ENCODE data around the gene ATP10A. TPM values are rescaled to one million over a fixed set of nuclear protein-coding genes. Genes with fewer than 3 reads are reported as not detected.

The ATP10A gene
- total RNA-seq, 1 experiment from 2014 or later: 2.1 TPM

GRCh38 chr15:25862071-25862471 is 1.1 kb downstream of the ATP10A start:
- peak; percentile 17 for ATAC-seq
- TF ChIP-seq CBFB (CRISPR knock-in tag; IDR thresholded peaks at IDR 0.05; ENCODE audit: low read depth) (no peak), FOXP4 (CRISPR knock-in tag; IDR thresholded peaks at IDR 0.05) (0 out of 2 replicates have a peak, but pooled peaks have one; percentile 36)
- Mint-ChIP-seq H3K27me3 (ENCODE audit: low read depth) (peaks cover 62% of the 10 kb centered on the region), H3K4me1 (peaks cover 17% of the 10 kb centered on the region), H3K27ac (no peak overlapping the region), H3K36me3 (no peaks in the 10 kb centered on the region), H3K4me3 (peak overlapping the region; percentile 77), H3K9me3 (no peaks in the 10 kb centered on the region)
- CTCF ChIA-PET: interaction anchor here (1.4 to 1.8 kb wide), 2 partner anchors 78 to 152 kb away, joined by 6 to 13 read pairs; no protein-coding TSS in a partner anchor
- no peak for DNase-seq (ENCODE audit: low spot score)
- POLR2A ChIA-PET: no interaction called here

GRCh38 chr15:25860885-25861866 is 2.0 kb downstream of the ATP10A start:
- Mint-ChIP-seq H3K27ac (no peak overlapping the region), H3K27me3 (ENCODE audit: low read depth) (peaks cover 60% of the 10 kb centered on the region), H3K9me3 (no peaks in the 10 kb centered on the region), H3K4me1 (peaks cover 23% of the 10 kb centered on the region), H3K36me3 (no peaks in the 10 kb centered on the region), H3K4me3 (peak overlapping the region; percentile 77)
- TF ChIP-seq GRHL2 (CRISPR knock-in tag; IDR thresholded peaks at IDR 0.05; ENCODE audit: insufficient replicate concordance, severe bottlenecking) (no peak), SMAD3 (CRISPR knock-in tag; IDR thresholded peaks at IDR 0.05; ENCODE audit: borderline replicate concordance) (no peak), FOXP4 (CRISPR knock-in tag; IDR thresholded peaks at IDR 0.05) (no peak), ETV6 (CRISPR knock-in tag; IDR thresholded peaks at IDR 0.05) (no peak), NR3C1 (CRISPR knock-in tag; conservative IDR thresholded peaks at IDR 0.05; ENCODE audit: low read depth) (no peak), USF1 (CRISPR knock-in tag; IDR thresholded peaks at IDR 0.05) (no peak), TCF7 (CRISPR knock-in tag; IDR thresholded peaks at IDR 0.05; ENCODE audit: low read depth) (no peak), ZNF416 (CRISPR knock-in tag; IDR thresholded peaks at IDR 0.05) (no peak), ZNF532 (CRISPR knock-in tag; IDR thresholded peaks at IDR 0.05; ENCODE audit: borderline replicate concordance) (no peak), FOXJ3 (CRISPR knock-in tag; IDR thresholded peaks at IDR 0.05; ENCODE audit: borderline replicate concordance) (no peak), PRDM15 (CRISPR knock-in tag; IDR thresholded peaks at IDR 0.05) (no peak), ZNF281 (CRISPR knock-in tag; IDR thresholded peaks at IDR 0.05) (no peak), ESRRA (CRISPR knock-in tag; IDR thresholded peaks at IDR 0.05; ENCODE audit: borderline replicate concordance) (no peak)
- ATAC-seq (no peak), DNase-seq (ENCODE audit: low spot score) (no peak)
- ChIA-PET CTCF (interaction anchor here (1.4 to 1.8 kb wide), 2 partner anchors 78 to 151 kb away, joined by 6 to 13 read pairs; no protein-coding TSS in a partner anchor), POLR2A (no interaction called here)

Data from WTC11 (cell line).